PC-9 (cell line): ENCODE measurements around the gene RRAD. TPM values are rescaled to one million over a fixed set of nuclear protein-coding genes. Genes with fewer than 3 reads are reported as not detected.

Source experiments
- BruUV-seq: library from RNA; stranded (reverse); fragments of 400-500 nt; replicated peaks from 2 replicates; lab custom pipeline; 2021; lab: Mats Ljungman, UMichigan
- CTCF ChIA-PET: fragments of 300-600 bp; sonication (Branson Sonifier 250); formaldehyde crosslinking; loops from one replicate; lab custom pipeline; 2022; ENCODE audit warnings: antibody characterized with exemption; lab: Charles Lee
- POLR2A ChIA-PET: fragments of 300-600 bp; sonication (Branson Sonifier 250); formaldehyde crosslinking; loops from one replicate; lab custom pipeline; 2022; ENCODE audit warnings: antibody characterized with exemption; ENCODE audit not compliant: unreplicated experiment; lab: Charles Lee
- DNase-seq, 2 experiments: peaks; one replicate each; pipeline versions ENCODE4 v3.0.0 to v3.0.0-alpha.2; 2015 to 2022; ENCODE audit warnings: mixed read lengths in 1 of 2
- H2AFZ ChIP-seq: fragments of 200-600 bp; sonication (generic); 2 replicates; pipeline ENCODE4 v1.8.1; 2017; ENCODE audit warnings: antibody characterized with exemption
- H3F3A ChIP-seq: fragments of 200-600 bp; sonication (generic); 2 replicates; pipeline ENCODE4 v1.8.1; 2017; ENCODE audit warnings: antibody characterized with exemption, mild to moderate bottlenecking, low read depth; ENCODE audit not compliant: insufficient read depth
- H3K27ac ChIP-seq: fragments of 200-600 bp; sonication (generic); 2 replicates; pipeline ENCODE4 v1.6.1; 2016; ENCODE audit warnings: mixed run types
- H3K27me3 ChIP-seq: fragments of 200-600 bp; sonication (generic); 2 replicates; pipeline ENCODE4 v1.6.1; 2016; ENCODE audit warnings: low read depth, mixed run types; ENCODE audit not compliant: insufficient read depth
- H3K36me3 ChIP-seq: fragments of 200-600 bp; sonication (generic); 2 replicates; pipeline ENCODE4 v1.6.1; 2016; ENCODE audit warnings: low read depth, mixed run types
- H3K4me1 ChIP-seq: fragments of 200-600 bp; sonication (generic); replicated peaks from 2 replicates; pipeline ENCODE4 v1.6.1; 2016; ENCODE audit warnings: mixed run types; ENCODE audit not compliant: insufficient read depth
- H3K4me2 ChIP-seq: fragments of 200-600 bp; sonication (generic); 2 replicates; pipeline ENCODE4 v1.6.1; 2017; ENCODE audit warnings: mixed run types
- H3K4me3 ChIP-seq: fragments of 200-600 bp; sonication (generic); 2 replicates; pipeline ENCODE4 v1.6.1; 2016; ENCODE audit warnings: mixed run types
- H3K79me2 ChIP-seq: fragments of 200-600 bp; sonication (generic); 2 replicates; pipeline ENCODE4 v1.6.1; 2017; ENCODE audit warnings: low read depth, mixed run types
- H3K9me2 ChIP-seq: fragments of 200-600 bp; sonication (generic); 2 replicates; pipeline ENCODE4 v1.8.1; 2017; ENCODE audit warnings: mild to moderate bottlenecking; ENCODE audit not compliant: insufficient read depth
- H3K9me3 ChIP-seq: fragments of 200-600 bp; sonication (generic); 2 replicates; pipeline ENCODE4 v1.8.1; 2016; ENCODE audit warnings: low read depth; ENCODE audit not compliant: insufficient read depth
- H4K20me1 ChIP-seq: fragments of 200-600 bp; sonication (generic); 2 replicates; pipeline ENCODE4 v1.8.1; 2017; ENCODE audit not compliant: insufficient read depth
- CTCF ChIP-seq: fragments of 200-600 bp; sonication (generic); conservative IDR thresholded peaks from 2 replicates; pipeline ENCODE4 v1.6.1; 2017; ENCODE audit warnings: mixed run types, antibody characterized with exemption, mild to moderate bottlenecking, moderate library complexity
- EZH2 ChIP-seq: fragments of 200-600 bp; sonication (generic); IDR thresholded peaks from 2 replicates; pipeline ENCODE4 v1.8.0; 2017; ENCODE audit warnings: antibody characterized with exemption, low read depth
- intact Hi-C: fragments of 100-400 bp; cut with micrococcal nuclease; formaldehyde crosslinking; loops from one replicate; pipeline ENCODE4 v1.10.0; 2022; ENCODE audit not compliant: unreplicated experiment
- total RNA-seq: library from RNA; stranded (reverse); gene quantifications from 2 replicates; pipeline ENCODE4 v1.2.3, GENCODE V29; 2021

RRAD gene
- total RNA-seq, 1 experiment from 2014 or later: 0.24 TPM

- TF ChIP-seq CTCF: no peak
- no peak for TF ChIP-seq EZH2
- POLR2A ChIA-PET: interaction anchor here (0.6 kb wide), 1 partner anchor 23 kb away, joined by 3 read pairs; no protein-coding TSS in a partner anchor
- intact Hi-C loops: no loop called here
Measured at GRCh38 chr16:66903544-66904427, 21.5 kb downstream of the RRAD start.

GRCh38 chr16:66902648-66903543 is 22.4 kb downstream of the RRAD start:
- Histone ChIP-seq H3F3A (peaks cover 8% of the 10 kb centered on the region; the same call in 1 of the 2 replicates), H3K9me3 (no peaks in the 10 kb centered on the region), H3K4me3 (no peak overlapping the region), H3K4me2 (no peak overlapping the region), H3K27ac (no peak overlapping the region), H2AFZ (no peak overlapping the region), H3K4me1 (peaks cover 28% of the 10 kb centered on the region), H3K79me2 (no peaks in the 10 kb centered on the region), H3K36me3 (no peaks in the 10 kb centered on the region), H3K9me2 (no peaks in the 10 kb centered on the region), H4K20me1 (no peaks in the 10 kb centered on the region), H3K27me3 (no peaks in the 10 kb centered on the region)
- no peak for DNase-seq
- BruUV-seq: no TSS peak
- POLR2A ChIA-PET: interaction anchor here (0.5 kb wide), 1 partner anchor 31 kb away, joined by 3 read pairs; no protein-coding TSS in a partner anchor
- CTCF ChIA-PET: interaction anchor here (0.5 kb wide), 1 partner anchor 23 kb away, joined by 14 read pairs; no protein-coding TSS in a partner anchor
- no peak for TF ChIP-seq CTCF
- TF ChIP-seq EZH2: no peak
- intact Hi-C loops: no loop called here

More at GRCh38 chr16:66903544-66904427, 21.5 kb downstream of the RRAD start:
- Histone ChIP-seq H3K9me2 (no peaks in the 10 kb centered on the region), H3F3A (no peaks in the 10 kb centered on the region), H3K27me3 (no peaks in the 10 kb centered on the region), H3K36me3 (no peaks in the 10 kb centered on the region), H2AFZ (no peak overlapping the region), H3K4me2 (no peak overlapping the region), H3K27ac (no peak overlapping the region), H3K79me2 (no peaks in the 10 kb centered on the region), H4K20me1 (no peaks in the 10 kb centered on the region), H3K4me3 (no peak overlapping the region), H3K4me1 (peaks cover 23% of the 10 kb centered on the region), H3K9me3 (no peaks in the 10 kb centered on the region)
- BruUV-seq: no TSS peak
- DNase-seq: no peak
- CTCF ChIA-PET: no interaction called here

- BruUV-seq: no TSS peak
- H3K79me2 ChIP-seq: no peaks in the 10 kb centered on the region
- H3K4me3 ChIP-seq: no peak overlapping the region
- no peaks in the 10 kb centered on the region for H3K9me3 ChIP-seq
- no peaks in the 10 kb centered on the region for H3K9me2 ChIP-seq
- no peak for DNase-seq
- intact Hi-C loops: no loop called here
- no peak overlapping the region for H3K27ac ChIP-seq
- no peak for TF ChIP-seq EZH2
- TF ChIP-seq CTCF: no peak
- no peak overlapping the region for H2AFZ ChIP-seq
- H3K4me2 ChIP-seq: no peak overlapping the region
- no peaks in the 10 kb centered on the region for H3K36me3 ChIP-seq
- H4K20me1 ChIP-seq: no peaks in the 10 kb centered on the region
- CTCF ChIA-PET: no interaction called here
- POLR2A ChIA-PET: no interaction called here
- peaks cover 11% of the 10 kb centered on the region; the same call in 1 of the 2 replicates for H3F3A ChIP-seq
- peaks cover 32% of the 10 kb centered on the region for H3K4me1 ChIP-seq
- H3K27me3 ChIP-seq: no peaks in the 10 kb centered on the region
Measured at GRCh38 chr16:66901626-66902025, 23.7 kb downstream of the RRAD start.
